A549 (cell line): ENCODE results near the gene C6orf163. TPM values are rescaled to one million over a fixed set of nuclear protein-coding genes. Genes with fewer than 3 reads are reported as not detected.
A peak's percentile ranks its signal among the peaks of the same experiment; 100 is the strongest.

ENCODE experiments used
- ATAC-seq, 2 experiments: fragments of 200-7000 bp in 1 of 2; fragments of >200 bp in 1 of 2; cut with Nextera tagmentation in 1 of 2; cut with Tn5 transposase in 1 of 2; 3 replicates each; pipeline versions ENCODE4 v1.8.0 to v1.9.1; 2018 to 2020; ENCODE audit warnings: mild to moderate bottlenecking in 1 of 2, moderate library complexity in 1 of 2
- CTCF ChIA-PET: fragments of 300-600 bp; sonication (Branson Sonifier 250); formaldehyde crosslinking; extraction: SDS; loops from one replicate; lab custom pipeline; 2021; ENCODE audit warnings: antibody characterized with exemption, inconsistent platforms; lab: Yijun Ruan, JAX
- POLR2A ChIA-PET: fragments of 350-600 bp; formaldehyde crosslinking; extraction: SDS; loops from one replicate; lab custom pipeline; 2021; ENCODE audit warnings: antibody characterized with exemption, inconsistent platforms; lab: Yijun Ruan, JAX
- DNase-seq, 2 experiments: peaks; one replicate each; pipeline versions ENCODE4 v3.0.0 to v3.0.0-alpha.2; 2011 to 2016; ENCODE audit warnings: low read depth in 1 of 2, low spot score in 1 of 2
- FAIRE-seq: peaks from 2 replicates; lab custom pipeline; 2011; peaks lifted over from hg19 to GRCh38; lab: Jason Lieb, UNC
- H3K27ac ChIP-seq, 2 experiments: fragments of >200 bp; sonication (Bioruptor Twin); formaldehyde crosslinking; 3 replicates each; pipeline ENCODE4 v1.5.1; 2016 to 2017
- H3K4me1 ChIP-seq: fragments of >200 bp; sonication (Bioruptor Twin); formaldehyde crosslinking; 3 replicates; pipeline ENCODE4 v1.6.1; 2016
- H3K4me2 ChIP-seq: fragments of >200 bp; sonication (Bioruptor Twin); formaldehyde crosslinking; 3 replicates; pipeline ENCODE4 v1.6.1; 2016
- H3K4me3 ChIP-seq: fragments of >200 bp; sonication (Bioruptor Twin); formaldehyde crosslinking; 3 replicates; pipeline ENCODE4 v1.5.1; 2016
- H3K9me3 ChIP-seq: fragments of >200 bp; sonication (Bioruptor Twin); formaldehyde crosslinking; 3 replicates; pipeline ENCODE4 v1.6.1; 2016
- CBX2 ChIP-seq: fragments of 200-600 bp; sonication (generic); IDR thresholded peaks from 2 replicates; pipeline ENCODE4 v1.6.1; 2016; ENCODE audit warnings: low read depth, mild to moderate bottlenecking, borderline replicate concordance
- CHD4 ChIP-seq: fragments of 200-600 bp; sonication (generic); IDR thresholded peaks from 2 replicates; pipeline ENCODE4 v1.6.1; 2016; ENCODE audit warnings: antibody characterized with exemption, mild to moderate bottlenecking, borderline replicate concordance
- CTCF ChIP-seq: fragments of >200 bp; sonication (Bioruptor Twin); formaldehyde crosslinking; IDR thresholded peaks from 3 replicates; pipeline ENCODE4 v1.5.1; 2016
- E2F6 ChIP-seq: IDR thresholded peaks from 2 replicates; pipeline ENCODE4 v1.6.1; 2012; ENCODE audit warnings: low read depth, borderline replicate concordance
- EHMT2 ChIP-seq: fragments of 200-600 bp; sonication (generic); IDR thresholded peaks from 2 replicates; pipeline ENCODE4 v1.6.1; 2016; ENCODE audit warnings: antibody characterized with exemption, low read depth, mild to moderate bottlenecking, moderate library complexity
- HEYL ChIP-seq: fragments of 250-450 bp; sonication (Bioruptor Pico); IDR thresholded peaks from 2 replicates; pipeline ENCODE4 v1.8.0; 2021; ENCODE audit warnings: mild to moderate bottlenecking, moderate library complexity
- HOXB5 ChIP-seq: fragments of 250-450 bp; sonication (Bioruptor Pico); IDR thresholded peaks from 2 replicates; pipeline ENCODE4 v1.5.0; 2020; ENCODE audit warnings: mild to moderate bottlenecking, moderate library complexity
- MYC ChIP-seq: IDR thresholded peaks from 2 replicates; pipeline ENCODE4 v1.6.1; 2012; ENCODE audit warnings: mild to moderate bottlenecking, inconsistent platforms, low read length, improper control_type of control experiment, borderline replicate concordance
- NFE2L2 ChIP-seq: fragments of 150-350 bp; conservative IDR thresholded peaks from 2 replicates; pipeline ENCODE4 v1.6.1; 2014; ENCODE audit warnings: low read length
- PHF8 ChIP-seq: fragments of 200-600 bp; sonication (generic); IDR thresholded peaks from 2 replicates; pipeline ENCODE4 v1.6.1; 2016; ENCODE audit warnings: low read depth, mild to moderate bottlenecking, antibody characterized with exemption, moderate library complexity, borderline replicate concordance
- RAD21 ChIP-seq, 2 experiments: fragments of >200 bp in 1 of 2; sonication (Bioruptor Twin) in 1 of 2; formaldehyde crosslinking in 1 of 2; IDR thresholded peaks in 1 of 2; conservative IDR thresholded peaks in 1 of 2; 2 replicates in 1 of 2; 3 replicates in 1 of 2; pipeline ENCODE4 v1.6.1; 2012 to 2018; ENCODE audit warnings: inconsistent platforms in 1 of 2
- RARB ChIP-seq: fragments of 250-450 bp; sonication (Bioruptor Pico); IDR thresholded peaks from 2 replicates; pipeline ENCODE4 v1.8.0; 2021; ENCODE audit warnings: mild to moderate bottlenecking, moderate library complexity
- SMC3 ChIP-seq: fragments of >200 bp; sonication (Bioruptor Twin); formaldehyde crosslinking; IDR thresholded peaks from 3 replicates; pipeline ENCODE4 v1.6.1; 2018; ENCODE audit warnings: inconsistent platforms
- USF2 ChIP-seq: fragments of 450-650 bp; IDR thresholded peaks from 2 replicates; pipeline ENCODE4 v1.6.1; 2014; ENCODE audit warnings: antibody characterized with exemption
- ZSCAN20 ChIP-seq: fragments of 250-450 bp; sonication (Bioruptor Pico); IDR thresholded peaks from 2 replicates; pipeline ENCODE4 v1.8.0; 2022; ENCODE audit warnings: mild to moderate bottlenecking, moderate library complexity
- WGBS: methylation state at CpG from one replicate; pipeline ENCODE4 v1.1.6; 2017; ENCODE audit errors: missing lambda C conversion rate; 5-methylcytosine and 5-hydroxymethylcytosine counted together
- polyA plus RNA-seq, 4 experiments: library from polyadenylated mRNA; depleted of rRNA in 3 of 4; stranded (reverse); fragments of >200 nt; fragmentation: RNase III in 1 of 4; extraction: RNeasy Plus Mini Kit Qiagen cat#74134 plus additional on column Dnase treatment in 1 of 4; gene quantifications; 2 replicates in 3 of 4; 3 replicates in 1 of 4; pipeline ENCODE4 v1.2.3, GENCODE V29; 2011 to 2017

C6orf163 gene
- polyA plus RNA-seq, 2 of the 4 experiments (the other 2 are of a cell fraction): 0.39 to 0.44 TPM

GRCh38 chr6:87384449-87384848, 39.8 kb downstream of the C6orf163 start:
- Histone ChIP-seq H3K4me2 (no peak overlapping the region), H3K9me3 (no peaks in the 10 kb centered on the region), H3K4me3 (no peak overlapping the region)
- ChIA-PET POLR2A (no interaction called here), CTCF (interaction anchor here (1.0 kb wide), 2 partner anchors 8 to 9 kb away, joined by 3 to 5 read pairs; no protein-coding TSS in a partner anchor)
- no peak for TF ChIP-seq E2F6
- no peak for TF ChIP-seq HOXB5
- TF ChIP-seq NFE2L2: no peak
- no peak for TF ChIP-seq RARB (CRISPR knock-in tag)
- TF ChIP-seq USF2: no peak
- no peak for TF ChIP-seq PHF8
- no peak for TF ChIP-seq EHMT2
- no peak for TF ChIP-seq ZSCAN20
- TF ChIP-seq, all 56 proteins: peak for 0
- WGBS: 78% methylated on average over 3 of the region's 3 CpGs
- FAIRE-seq (no peak), DNase-seq (no peak), ATAC-seq (no peak)
- Histone ChIP-seq H3K27ac (no peak overlapping the region), H3K4me1 (no peaks in the 10 kb centered on the region)

- no peak for FAIRE-seq
- TF ChIP-seq RAD21 (conservative IDR thresholded peaks at IDR 0.05 in 1 of 2, IDR thresholded peaks at IDR 0.05 in 1 of 2) (peak in 1 of 2 experiments; percentile 43; a peak in 2 of 5 replicates), CTCF (peak; percentile 26; the same call in 2 of the 3 replicates), MYC (no peak)
Observed at GRCh38 chr6:87391334-87391733, 46.7 kb downstream of the C6orf163 start.

GRCh38 chr6:87393026-87393622, 48.5 kb downstream of the C6orf163 start:
- Histone ChIP-seq H3K9me3 (no peaks in the 10 kb centered on the region), H3K27ac (no peak overlapping the region), H3K4me3 (no peak overlapping the region), H3K4me2 (no peak overlapping the region), H3K4me1 (no peaks in the 10 kb centered on the region)
- WGBS: 0% methylated on average over 2 of the region's 2 CpGs
- DNase-seq (peak; percentile 25 to 62), FAIRE-seq (no peak), ATAC-seq (peak; percentile 87 to 90)
- TF ChIP-seq RAD21 (conservative IDR thresholded peaks at IDR 0.05 in 1 of 2, IDR thresholded peaks at IDR 0.05 in 1 of 2) (peak; percentile 72 to 74), CHD4 (no peak), CTCF (peak; percentile 57), SMC3 (peak; percentile 52), CBX2 (no peak), HEYL (CRISPR knock-in tag) (no peak)
- ChIA-PET CTCF (interaction anchor here (0.6 to 2.1 kb wide), 17 partner anchors 8 to 1478 kb away, joined by 3 to 18 read pairs (median 5); partner anchors contain the start of genes CFAP206 and SLC35A1), POLR2A (no interaction called here)

More at GRCh38 chr6:87391334-87391733, 46.7 kb downstream of the C6orf163 start:
- 36% methylated on average over 3 of the region's 3 CpGs for WGBS
- peak; percentile 15 to 20 for DNase-seq
- H3K27ac ChIP-seq: no peak overlapping the region
- POLR2A ChIA-PET: no interaction called here
- peak; percentile 50 to 78; a peak in 5 of 6 replicates for ATAC-seq
- no peaks in the 10 kb centered on the region for H3K9me3 ChIP-seq
- no peak overlapping the region for H3K4me3 ChIP-seq
- H3K4me2 ChIP-seq: no peak overlapping the region
- CTCF ChIA-PET: interaction anchor here (1.2 kb wide), 1 partner anchor 252 kb away, joined by 6 read pairs; no protein-coding TSS in a partner anchor
- H3K4me1 ChIP-seq: no peaks in the 10 kb centered on the region
